HepG2 (cell line): ENCODE data around the gene PPM1M. TPM values are rescaled to one million over a fixed set of nuclear protein-coding genes. Genes with fewer than 3 reads are reported as not detected.

Experiments
- ATAC-seq: fragments of 200-7000 bp; cut with Tn5 transposase; 3 replicates; pipeline ENCODE4 v1.9.1; 2020; ENCODE audit warnings: mild to moderate bottlenecking, moderate library complexity
- BruUV-seq: library from RNA; stranded (reverse); fragments of 400-500 nt; replicated peaks from 2 replicates; lab custom pipeline; 2021; lab: Mats Ljungman, UMichigan
- CTCF ChIA-PET: fragments of 300-600 bp; formaldehyde crosslinking; extraction: SDS; loops from one replicate; lab custom pipeline; 2021; ENCODE audit warnings: low total read pairs, inconsistent platforms, low intra/inter-chr PET ratio; lab: Yijun Ruan, JAX
- POLR2A ChIA-PET: fragments of 350-600 bp; sonication (Branson Sonifier 250); formaldehyde crosslinking; loops from one replicate; lab custom pipeline; 2020; ENCODE audit warnings: antibody characterized with exemption, inconsistent platforms; lab: Yijun Ruan, JAX
- DNase-seq: peaks from one replicate; pipeline ENCODE4 v3.0.0-alpha.2; 2015; ENCODE audit warnings: low spot score
- FAIRE-seq: peaks from 3 replicates; lab custom pipeline; 2011; peaks lifted over from hg19 to GRCh38; lab: Jason Lieb, UNC
- H2AFZ ChIP-seq: one replicate; pipeline ENCODE4 v1.6.1; 2011; ENCODE audit warnings: low read length, inconsistent platforms
- H3K27ac ChIP-seq: fragments of 300-600 bp; 3 replicates; pipeline ENCODE4 v1.8.0; 2011; ENCODE audit warnings: mixed run types, mild to moderate bottlenecking, mixed read lengths, low read length, inconsistent platforms; ENCODE audit not compliant: insufficient read depth; ENCODE audit errors: extremely low read length
- H3K27me3 ChIP-seq, 2 experiments: fragments of 200-600 bp in 1 of 2; 2 replicates in 1 of 2; 3 replicates in 1 of 2; pipeline versions ENCODE4 v1.6.0 to v1.8.0; 2011; ENCODE audit warnings: low read length in 2 of 2, mild to moderate bottlenecking in 2 of 2, moderate library complexity in 2 of 2, inconsistent platforms in 1 of 2; ENCODE audit not compliant: insufficient read depth in 2 of 2, control insufficient read depth in 1 of 2
- H3K36me3 ChIP-seq, 2 experiments: fragments of 200-600 bp in 1 of 2; replicated peaks in 1 of 2; 2 replicates in 1 of 2; 3 replicates in 1 of 2; pipeline versions ENCODE4 v1.5.1 to v1.8.0; 2011; ENCODE audit warnings: low read length in 2 of 2, inconsistent platforms in 1 of 2; ENCODE audit not compliant: insufficient read depth in 2 of 2, control insufficient read depth in 1 of 2
- H3K4me1 ChIP-seq: 2 replicates; pipeline ENCODE4 v1.5.1; 2012; ENCODE audit warnings: low read length, inconsistent platforms; ENCODE audit not compliant: insufficient read depth
- H3K4me2 ChIP-seq: 2 replicates; pipeline ENCODE4 v1.6.0; 2011; ENCODE audit warnings: low read depth, low read length, inconsistent platforms
- H3K4me3 ChIP-seq, 3 experiments: fragments of 200-600 bp in 1 of 3; sonication (generic), shearing (Covaris generic) in 1 of 3; replicated peaks in 1 of 3; 2 replicates each; pipeline ENCODE4 v1.5.1; 2011 to 2016; ENCODE audit warnings: low read length in 3 of 3, inconsistent platforms in 2 of 3, low read depth in 2 of 3, mild to moderate bottlenecking in 2 of 3, control low read depth in 1 of 3, mixed read lengths in 1 of 3; ENCODE audit not compliant: insufficient read depth in 1 of 3
- H3K79me2 ChIP-seq: one replicate; pipeline ENCODE4 v1.6.1; 2011; ENCODE audit warnings: low read length, inconsistent platforms; ENCODE audit not compliant: insufficient read depth
- H3K9ac ChIP-seq: 2 replicates; pipeline ENCODE4 v1.6.0; 2011; ENCODE audit warnings: mild to moderate bottlenecking, low read depth, low read length, inconsistent platforms; ENCODE audit not compliant: insufficient read depth
- H3K9me3 ChIP-seq: 2 replicates; pipeline ENCODE4 v1.5.1; 2012; ENCODE audit warnings: mild to moderate bottlenecking, low read length
- H4K20me1 ChIP-seq: 2 replicates; pipeline ENCODE4 v1.6.0; 2011; ENCODE audit warnings: inconsistent platforms, mild to moderate bottlenecking, low read length, moderate library complexity; ENCODE audit not compliant: insufficient read depth
- ATM ChIP-seq: fragments of 450-650 bp; IDR thresholded peaks from 2 replicates; pipeline ENCODE4 v1.7.1; 2017; ENCODE audit warnings: mild to moderate bottlenecking, borderline replicate concordance
- FIP1L1 ChIP-seq: fragments of 200-400 bp; formaldehyde crosslinking; IDR thresholded peaks from 2 replicates; pipeline ENCODE4 v1.6.1; 2018; ENCODE audit warnings: low read depth, mild to moderate bottlenecking, low read length, moderate library complexity, borderline replicate concordance; ENCODE audit not compliant: insufficient read depth
- MEF2D ChIP-seq: sonication (generic); formaldehyde crosslinking; IDR thresholded peaks from 2 replicates; pipeline ENCODE4 v1.5.1; 2020; ENCODE audit warnings: mild to moderate bottlenecking, missing genetic modification reagents
- MTA3 ChIP-seq: sonication (generic); formaldehyde crosslinking; IDR thresholded peaks from 2 replicates; pipeline ENCODE4 v1.4.0; 2020; ENCODE audit warnings: missing genetic modification reagents
- PAXIP1 ChIP-seq: sonication (generic); formaldehyde crosslinking; conservative IDR thresholded peaks from 2 replicates; pipeline ENCODE4 v1.4.0; 2020; ENCODE audit warnings: mild to moderate bottlenecking, missing genetic modification reagents, moderate library complexity
- THAP7 ChIP-seq: sonication (generic); formaldehyde crosslinking; IDR thresholded peaks from 2 replicates; pipeline ENCODE4 v1.8.1; 2023; ENCODE audit warnings: mild to moderate bottlenecking, missing genetic modification reagents
- ZBTB25 ChIP-seq: IDR thresholded peaks from 2 replicates; pipeline ENCODE4 v1.6.1; 2018; ENCODE audit warnings: missing genetic modification reagents
- ZNF207 ChIP-seq: fragments of 450-650 bp; IDR thresholded peaks from 2 replicates; pipeline ENCODE4 v1.6.1; 2016; ENCODE audit warnings: antibody characterized with exemption, borderline replicate concordance
- ZNF3 ChIP-seq: IDR thresholded peaks from 2 replicates; pipeline ENCODE4 v1.7.0; 2017; ENCODE audit warnings: inconsistent platforms
- ZNF329 ChIP-seq: sonication (generic); formaldehyde crosslinking; IDR thresholded peaks from 2 replicates; pipeline ENCODE4 v1.9.0; 2021; ENCODE audit warnings: low read depth, mild to moderate bottlenecking, missing genetic modification reagents
- ZNF552 ChIP-seq: sonication (generic); formaldehyde crosslinking; IDR thresholded peaks from 2 replicates; pipeline ENCODE4 v1.9.0; 2022; ENCODE audit warnings: missing genetic modification reagents, mild to moderate bottlenecking, borderline replicate concordance
- ZNF644 ChIP-seq: IDR thresholded peaks from 2 replicates; pipeline ENCODE4 v1.6.1; 2016; ENCODE audit warnings: low read depth
- ZNF766 ChIP-seq: sonication (generic); formaldehyde crosslinking; IDR thresholded peaks from 2 replicates; pipeline ENCODE4 v1.5.0; 2020; ENCODE audit warnings: missing genetic modification reagents, borderline replicate concordance
- WGBS: methylation state at CpG from one replicate; pipeline ENCODE4 v1.1.6; 2017; ENCODE audit warnings: low lambda C conversion rate; 5-methylcytosine and 5-hydroxymethylcytosine counted together
- in situ Hi-C: cut with HindIII; loops from 2 replicates; pipeline ENCODE4 v1.10.0; 2017; ENCODE audit warnings: low pct_unique_long_range_greater_than_20kb; ENCODE audit not compliant: extremely low pct_ligation_motif_present
- intact Hi-C: fragments of 100-400 bp; cut with micrococcal nuclease; formaldehyde crosslinking; loops from one replicate; pipeline ENCODE4 v1.10.0; 2022; ENCODE audit not compliant: unreplicated experiment
- polyA plus RNA-seq, 8 experiments: library from polyadenylated mRNA; depleted of rRNA in 3 of 8; stranded (reverse) in 7 of 8; unstranded in 1 of 8; fragments of >200 nt; fragmentation: Illumina TruSeq in 4 of 8; extraction: Trizol in 4 of 8; gene quantifications; 2 replicates each; pipeline versions ENCODE4 v1.2.1 to v1.2.3, GENCODE V29; 2011 to 2016; ENCODE audit warnings: low read depth in 4 of 8, missing spikeins in 1 of 8, mixed read lengths in 1 of 8; ENCODE audit not compliant: insufficient read depth in 1 of 8
- total RNA-seq, 5 experiments: library from RNA; depleted of rRNA; stranded (reverse); fragments of >200 nt; fragmentation: Illumina TruSeq; extraction: Trizol; gene quantifications; 2 replicates each; pipeline ENCODE4 v1.2.3, GENCODE V29; 2016; ENCODE audit warnings: low read depth in 1 of 5

The PPM1M gene
- total and polyA plus RNA-seq, 2 of the 13 experiments (the other 11 are each of a cell fraction or from before 2014, with no cell fraction given): 2.5 to 5.9 TPM

GRCh38 chr3:52217409-52217805 is 28.2 kb upstream of the PPM1M start:
- Histone ChIP-seq H3K36me3 (peaks cover 11 to 24% of the 10 kb centered on the region in 2 experiments; a peak in 4 of 5 replicates), H3K9ac (no peak overlapping the region)
- intact Hi-C loops: no loop called here
- no peak for TF ChIP-seq ZBTB25 (CRISPR knock-in tag)
- 0 out of 2 replicates have a peak, but pooled peaks have one; percentile 25 for TF ChIP-seq THAP7
- TF ChIP-seq, all 625 proteins: peak for 1
- Histone ChIP-seq H4K20me1 (no peaks in the 10 kb centered on the region), H3K79me2 (no peaks in the 10 kb centered on the region), H3K9me3 (no peaks in the 10 kb centered on the region), H3K27ac (no peak overlapping the region), H2AFZ (no peak overlapping the region), H3K4me1 (peaks cover 45% of the 10 kb centered on the region), H3K4me3 (no peak overlapping the region), H3K4me2 (no peak overlapping the region), H3K27me3 (no peaks in the 10 kb centered on the region; a peak in 3 of 5 replicates)
- no TSS peak for BruUV-seq
- in situ Hi-C loops: no loop called here
- ChIA-PET POLR2A (interaction anchor here (0.9 to 1.0 kb wide), 2 partner anchors 40 to 63 kb away, joined by 3 read pairs; partner anchors contain the start of gene POC1A), CTCF (no interaction called here)
- FAIRE-seq: no peak
- DNase-seq: no peak
- 98% methylated on average over 10 of the region's 10 CpGs for WGBS
- no peak for ATAC-seq

GRCh38 chr3:52218026-52218425 is 27.5 kb upstream of the PPM1M start:
- no peak for DNase-seq

More at GRCh38 chr3:52218026-52218425, 27.5 kb upstream of the PPM1M start:
- Histone ChIP-seq H3K27me3 (peaks cover 0 to 4% of the 10 kb centered on the region in 2 experiments; a peak in 3 of 5 replicates), H3K79me2 (no peaks in the 10 kb centered on the region), H3K4me1 (peaks cover 45% of the 10 kb centered on the region), H3K4me3 (no peak overlapping the region), H2AFZ (no peak overlapping the region)
- intact Hi-C loops: no loop called here
- WGBS: 75% methylated on average over 3 of the region's 3 CpGs
- TF ChIP-seq ZNF329 (CRISPR knock-in tag): no peak
- TF ChIP-seq MTA3 (CRISPR knock-in tag): no peak
- TF ChIP-seq ZNF552: no peak
- TF ChIP-seq ZNF3 (CRISPR knock-in tag): no peak
- no peak for TF ChIP-seq ZNF644 (CRISPR knock-in tag)
- TF ChIP-seq FIP1L1: no peak
- TF ChIP-seq ATM: no peak
- no peak for TF ChIP-seq MEF2D
- no peak for TF ChIP-seq ZNF207
- TF ChIP-seq PAXIP1: no peak
- no peak for TF ChIP-seq ZNF766
- TF ChIP-seq, all 625 proteins: peak for 0
- in situ Hi-C loops: no loop called here
- H3K9ac ChIP-seq: no peak overlapping the region
- H3K4me2 ChIP-seq: no peak overlapping the region
- FAIRE-seq (no peak), ATAC-seq (no peak)
- no TSS peak for BruUV-seq
- no peak overlapping the region for H3K27ac ChIP-seq
- H3K9me3 ChIP-seq: no peaks in the 10 kb centered on the region
- POLR2A ChIA-PET: interaction anchor here (3.5 kb wide), 1 partner anchor 72 kb away, joined by 10 read pairs; no protein-coding TSS in a partner anchor
- no peaks in the 10 kb centered on the region for H4K20me1 ChIP-seq
- CTCF ChIA-PET: no interaction called here
- peaks cover 7 to 17% of the 10 kb centered on the region in 2 experiments; a peak in 4 of 5 replicates for H3K36me3 ChIP-seq
